HG02678 (cell line): ENCODE measurements around the gene DISC1.
"Not testable (repeated sequence)": the region's sequence is repeated elsewhere in the genome, so short reads cannot be mapped to it uniquely, and the experiment has no call there.

Source experiments
- ATAC-seq: cut with Tn5 transposase; IDR thresholded peaks from one replicate; pipeline ENCODE4 v1.9.1; 2021; ENCODE audit warnings: mild to moderate bottlenecking, moderate library complexity; ENCODE audit not compliant: unreplicated experiment

DISC1 gene

DNA sequence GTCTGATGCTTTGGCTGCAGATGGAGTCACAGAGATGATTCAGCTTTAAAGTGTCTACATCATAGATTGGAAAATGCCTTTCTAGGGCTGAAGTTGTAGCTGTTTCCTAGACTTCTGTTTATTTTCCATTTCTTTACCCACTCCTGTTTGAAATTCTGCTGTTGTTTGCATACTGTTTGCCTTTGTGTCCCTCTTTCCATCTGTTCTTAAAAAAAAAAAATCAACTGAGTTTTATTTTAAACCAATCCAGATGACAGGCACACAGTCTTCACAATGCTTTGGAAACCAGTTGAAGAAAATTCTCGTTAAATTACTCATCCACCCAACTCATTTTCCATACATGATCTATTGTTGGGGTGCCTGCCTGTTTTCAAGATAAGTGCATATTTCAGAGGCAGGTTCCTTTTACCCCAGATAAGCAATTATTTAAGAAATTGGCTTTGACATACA, 245.9 kb downstream of the DISC1 start:
- no peak for ATAC-seq

DNA sequence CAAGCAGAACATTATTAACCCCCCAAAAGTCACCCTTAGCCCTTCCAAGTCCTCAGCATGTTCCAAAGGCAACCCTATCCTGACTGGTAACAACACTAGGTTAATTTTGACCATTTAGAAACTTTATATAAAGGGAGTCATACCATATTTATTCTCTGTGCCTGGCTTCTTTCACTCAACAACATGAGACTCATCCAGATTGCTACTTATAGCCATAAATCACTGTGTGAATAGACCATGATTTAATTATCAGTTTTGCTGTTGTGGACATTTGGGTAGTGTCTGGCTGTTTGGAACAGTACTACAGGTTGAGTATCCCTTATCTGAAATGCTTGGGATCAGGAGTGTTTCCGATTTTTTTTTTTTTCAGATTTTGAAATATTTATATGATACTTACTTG, 252.1 kb downstream of the DISC1 start:
- ATAC-seq, result no peak

DNA sequence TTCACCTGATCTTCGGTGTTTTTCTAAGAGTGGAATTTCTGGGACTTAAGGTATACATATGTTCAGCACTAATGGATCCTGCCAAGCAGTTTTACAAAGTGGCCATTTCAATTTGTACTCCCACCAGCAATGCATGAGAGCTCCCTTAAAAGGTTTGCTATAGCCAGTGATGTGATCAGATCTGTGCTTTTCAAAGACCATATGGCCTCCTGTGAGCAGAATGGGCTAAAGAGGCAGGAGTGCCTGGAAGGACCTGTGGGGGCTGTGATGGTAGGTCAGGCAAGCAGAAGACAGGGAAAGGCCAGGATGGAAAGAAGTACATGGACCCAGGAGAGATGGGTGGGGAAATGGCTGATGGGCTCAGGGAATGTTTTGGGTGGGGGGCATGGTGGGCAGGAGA, 252.7 kb downstream of the DISC1 start:
- no peak for ATAC-seq

DNA sequence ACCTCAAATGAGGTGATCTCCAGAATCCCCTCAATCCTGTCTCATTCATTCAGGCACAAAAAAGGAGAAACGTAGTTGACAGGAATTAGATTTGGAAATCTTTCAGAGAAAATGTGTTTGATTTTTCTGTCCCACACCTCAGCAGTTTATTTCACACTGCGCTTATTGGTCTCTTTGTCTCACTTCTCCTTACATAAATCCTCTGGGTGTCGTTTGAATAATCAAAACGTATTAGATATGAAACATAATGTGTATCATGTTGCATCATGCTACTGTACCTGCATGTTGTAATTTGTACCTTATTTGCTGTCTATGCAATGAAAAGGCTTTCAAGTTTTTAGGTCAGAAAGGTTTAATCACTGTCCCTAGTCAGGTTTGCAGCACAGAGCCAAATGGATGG, 255.7 kb downstream of the DISC1 start:
- ATAC-seq, result no peak

DNA sequence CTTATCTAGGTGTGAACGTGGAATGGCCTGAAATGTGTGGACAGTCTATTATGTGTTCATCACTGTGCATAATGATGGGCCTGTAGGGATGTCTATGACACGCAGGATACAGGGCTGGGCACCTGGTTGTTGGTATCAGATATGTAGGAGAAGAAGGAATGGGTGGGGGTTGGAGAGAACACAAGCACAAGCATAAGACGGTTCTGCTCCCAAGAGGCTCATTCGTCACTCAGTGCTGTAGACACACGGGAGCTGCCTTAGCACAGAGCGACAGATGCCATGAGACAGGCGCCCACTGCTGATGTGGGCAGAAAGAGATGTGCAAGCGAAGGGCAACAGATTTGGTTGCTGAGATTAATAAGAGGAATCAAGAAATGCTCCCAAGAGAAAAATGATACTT, 256.2 kb downstream of the DISC1 start:
- no peak for ATAC-seq

DNA sequence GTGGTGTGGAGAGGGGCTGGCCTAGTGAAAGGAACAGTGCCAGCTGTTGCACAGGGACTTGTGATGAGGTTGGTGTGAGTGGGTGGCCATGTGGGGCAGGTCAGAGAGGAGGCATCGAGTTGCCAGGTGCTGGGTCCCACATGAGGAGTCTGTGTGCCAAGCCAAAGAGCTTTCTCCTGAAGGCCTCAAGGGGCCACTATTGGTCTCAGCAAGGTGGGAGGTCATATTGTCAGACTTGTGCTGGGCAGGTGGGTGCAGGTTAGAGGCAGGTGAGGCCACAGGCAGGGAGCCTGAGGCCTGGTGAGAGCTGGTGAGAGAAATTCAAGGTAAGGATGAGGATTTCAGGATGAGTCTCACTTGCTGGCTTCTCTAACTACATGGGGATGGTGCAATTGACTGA, 256.8 kb downstream of the DISC1 start:
- no peak for ATAC-seq

DNA sequence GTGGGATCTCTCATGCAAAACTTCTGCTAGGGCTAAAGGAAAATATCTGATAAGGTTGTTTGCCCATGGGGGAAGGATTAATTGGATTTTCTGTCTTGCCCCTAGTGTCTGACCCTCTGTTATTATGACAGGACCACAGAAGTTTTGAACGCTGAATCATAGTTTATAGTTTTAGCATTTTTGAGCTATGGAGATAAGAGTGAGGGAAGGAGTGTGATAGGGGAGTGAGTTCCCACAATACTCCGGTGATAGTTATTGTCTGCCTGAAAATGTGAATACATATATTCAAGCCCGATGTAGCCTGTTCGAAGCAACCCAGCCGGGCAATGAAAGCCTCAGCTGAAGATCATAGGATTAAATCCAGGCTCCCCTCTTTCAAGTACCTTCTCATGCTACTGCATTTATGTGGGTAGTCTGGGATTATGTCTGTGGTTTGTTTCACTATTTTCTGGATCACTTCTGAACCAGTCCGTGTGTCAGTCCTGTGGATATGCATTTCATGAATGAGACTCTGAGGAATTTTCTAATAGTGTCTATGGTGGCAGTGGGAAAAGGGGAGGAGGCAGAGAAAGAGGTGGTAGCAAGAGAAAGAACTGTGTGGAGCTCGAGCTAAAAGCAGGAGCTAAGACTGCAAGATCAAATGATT, 258.7 kb downstream of the DISC1 start:
- ATAC-seq, result no peak

DNA sequence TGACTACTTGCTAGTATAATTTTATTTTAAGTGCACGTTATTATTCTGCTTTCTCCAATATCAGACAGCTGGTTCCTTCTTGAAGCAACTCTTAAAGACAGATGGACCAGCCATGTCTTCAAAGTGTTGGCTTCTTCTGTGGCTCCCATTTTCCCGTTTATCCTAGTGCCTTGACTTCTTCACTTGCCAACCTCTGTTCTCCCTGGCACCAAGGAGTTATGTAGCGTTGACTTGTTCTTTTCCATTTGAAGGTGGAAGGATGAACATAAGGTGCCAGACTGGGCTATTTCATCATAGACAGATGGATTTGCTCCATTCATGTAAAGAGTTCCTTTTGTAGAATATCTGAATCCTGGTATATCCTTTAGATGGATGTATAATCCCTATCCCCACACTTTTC, 260.6 kb downstream of the DISC1 start:
- ATAC-seq, result no peak

DNA sequence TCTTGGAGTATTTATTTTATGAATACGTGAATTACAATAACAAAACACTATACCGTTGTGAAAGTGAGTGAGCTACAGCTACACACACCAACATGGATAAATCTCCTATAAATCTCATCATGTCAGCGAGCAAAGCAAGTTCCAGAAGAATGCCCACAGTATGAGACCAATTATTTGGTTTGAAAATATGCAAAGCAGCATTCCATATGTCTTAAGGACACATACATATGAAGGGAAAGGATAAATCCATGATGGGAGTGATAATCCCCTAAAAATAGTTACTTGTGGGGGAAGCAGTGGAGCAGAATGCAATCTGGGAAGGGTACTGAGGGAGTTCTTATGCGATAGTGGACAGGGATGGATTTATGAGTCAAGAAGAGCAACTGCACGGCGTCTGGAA, 261.3 kb downstream of the DISC1 start:
- no peak for ATAC-seq

DNA sequence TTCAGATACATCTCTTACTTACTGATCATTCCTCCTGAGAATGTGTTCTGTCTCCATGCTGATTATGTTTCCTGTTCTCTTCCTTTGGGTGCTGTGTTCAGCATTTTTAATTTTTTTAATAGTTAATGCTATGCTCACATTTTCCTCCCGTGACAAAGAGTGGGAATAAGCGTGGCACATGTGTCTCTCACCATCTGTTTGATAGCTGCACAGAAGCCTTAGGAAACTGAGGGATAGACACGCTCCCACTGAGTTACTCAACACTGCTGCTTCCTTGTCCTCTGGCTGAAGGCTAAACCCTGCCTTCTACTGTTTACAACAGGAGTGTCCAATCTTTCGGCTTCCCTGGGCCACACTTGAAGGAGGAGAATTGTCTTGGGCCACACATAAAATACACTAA, 264.2 kb downstream of the DISC1 start:
- no peak for ATAC-seq

DNA sequence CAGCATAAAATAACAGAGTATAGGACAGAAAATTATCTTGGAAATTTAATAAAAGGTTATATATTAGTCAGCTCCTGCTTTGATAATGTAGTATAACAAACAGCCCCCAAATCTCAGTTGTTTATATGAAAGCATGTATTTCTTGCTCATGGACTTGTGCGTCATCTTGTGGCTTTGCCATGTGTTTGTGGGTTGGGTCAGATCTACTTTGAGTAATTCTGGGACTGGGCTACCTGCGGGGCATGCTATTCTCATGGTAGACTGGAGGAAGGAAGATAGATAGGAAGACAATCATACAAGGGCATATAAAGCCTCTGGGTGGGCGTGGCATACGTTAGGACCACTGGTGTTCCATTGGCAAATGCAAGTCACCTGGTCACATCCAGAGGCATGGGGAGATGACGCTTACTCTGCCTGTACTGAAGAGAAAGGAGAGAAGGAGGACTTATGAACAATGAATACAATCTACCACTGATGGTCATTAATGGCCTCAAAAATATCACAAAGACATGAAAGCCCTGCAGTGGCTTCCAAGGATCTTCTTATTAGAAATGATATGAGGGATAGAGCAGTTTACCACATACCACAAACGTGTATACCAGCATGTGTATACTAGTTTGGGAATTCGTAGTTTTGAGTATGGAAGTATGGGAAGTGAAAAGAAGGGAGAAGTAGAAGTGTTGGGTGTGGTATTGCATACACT, 267.0 kb downstream of the DISC1 start:
- no peak for ATAC-seq

DNA sequence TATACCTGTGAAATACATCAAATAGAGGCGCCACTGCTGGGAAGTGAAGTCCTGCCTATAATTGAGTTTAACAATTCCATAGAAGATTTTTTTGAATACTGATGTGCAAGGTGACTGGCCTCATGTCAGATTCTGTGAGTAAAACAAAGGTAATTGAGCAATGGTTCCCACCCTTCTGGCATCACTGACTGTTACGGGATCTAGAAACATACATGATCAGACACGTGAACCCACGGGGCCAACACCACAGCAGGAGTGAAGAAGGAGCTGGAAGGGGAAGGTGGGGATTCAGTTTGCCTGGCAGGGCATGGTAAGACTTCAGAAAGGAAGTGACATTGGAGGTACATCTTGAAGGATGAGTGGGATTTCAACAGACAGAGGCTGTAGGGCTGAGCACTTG, 270.2 kb downstream of the DISC1 start:
- no peak for ATAC-seq

DNA sequence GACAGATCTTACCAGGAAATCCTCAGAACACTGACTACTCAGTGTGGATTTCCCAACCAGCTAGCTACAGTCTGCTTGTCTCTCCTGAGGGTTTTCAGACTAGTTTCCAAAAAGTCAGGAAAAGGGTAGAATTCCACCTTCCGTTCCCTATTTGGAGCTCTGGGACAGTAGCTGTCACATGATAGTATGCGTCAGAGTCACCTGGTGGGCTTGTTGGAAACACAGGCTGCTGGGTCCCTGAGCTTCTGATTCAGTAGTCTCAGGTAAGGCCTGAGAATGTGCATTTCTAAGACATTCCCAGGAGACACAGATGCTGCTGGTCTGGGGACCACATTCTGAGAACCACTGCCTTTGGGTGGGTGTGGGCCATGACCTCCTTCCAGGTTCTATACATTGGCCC, 272.5 kb downstream of the DISC1 start:
- ATAC-seq, result no peak

DNA sequence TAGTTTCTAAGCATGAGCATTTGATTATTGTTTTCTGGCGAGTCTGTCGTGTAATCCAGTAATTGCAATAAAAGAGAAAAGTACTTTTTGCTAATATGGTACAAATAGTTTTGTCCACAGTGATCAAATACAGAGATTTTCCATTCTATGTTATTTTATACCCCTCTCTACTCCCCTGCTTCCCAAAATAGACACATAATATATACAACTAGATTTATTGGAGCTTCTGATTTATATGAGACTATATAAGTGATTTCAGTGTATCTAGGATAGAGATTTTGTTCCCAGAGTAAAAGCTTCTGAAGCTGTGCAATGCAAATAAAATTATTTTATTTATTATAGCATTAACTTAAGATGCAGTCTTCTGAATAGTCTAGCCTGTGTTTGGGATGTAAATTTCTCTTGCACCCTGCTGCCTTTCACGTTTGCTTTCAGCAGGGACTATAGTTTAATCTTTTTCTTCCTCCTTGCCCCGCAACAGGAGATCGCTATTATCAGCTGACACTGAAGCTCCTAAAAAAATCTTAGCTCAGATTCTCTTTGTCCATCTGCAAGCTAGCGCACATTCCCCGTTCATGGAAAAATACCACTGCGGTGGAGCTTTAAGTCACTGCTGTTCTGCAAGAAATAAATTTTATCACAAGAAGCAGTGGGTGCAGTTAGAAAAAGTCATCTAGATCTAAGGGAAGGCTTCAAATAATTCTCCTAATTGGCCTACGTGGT, 273.3 kb downstream of the DISC1 start:
- no peak for ATAC-seq

DNA sequence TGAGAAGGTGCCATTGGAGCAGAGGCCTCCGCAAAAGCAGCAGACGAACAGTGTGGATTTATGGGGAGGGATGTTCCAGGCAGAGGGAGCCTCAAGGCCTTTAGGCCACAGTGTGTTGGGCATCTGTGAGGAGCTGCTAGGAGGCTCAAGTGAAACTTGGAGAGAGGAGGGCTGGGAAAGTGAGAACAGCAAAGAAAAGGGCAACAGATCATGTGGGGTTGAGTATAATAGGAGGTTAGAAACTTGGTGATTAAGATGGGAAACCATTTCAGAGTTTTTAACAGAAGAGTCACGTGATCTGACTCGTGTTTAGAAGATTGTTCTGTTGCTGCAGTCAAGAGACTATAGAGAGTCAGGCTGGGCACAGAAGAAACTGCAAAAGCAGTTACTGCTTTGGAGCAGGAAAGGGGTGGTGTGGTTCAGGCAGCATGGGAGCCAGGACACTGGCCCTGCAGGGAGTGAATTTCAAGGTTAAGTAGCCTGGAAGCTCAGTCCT, 277.0 kb downstream of the DISC1 start:
- no peak for ATAC-seq

DNA sequence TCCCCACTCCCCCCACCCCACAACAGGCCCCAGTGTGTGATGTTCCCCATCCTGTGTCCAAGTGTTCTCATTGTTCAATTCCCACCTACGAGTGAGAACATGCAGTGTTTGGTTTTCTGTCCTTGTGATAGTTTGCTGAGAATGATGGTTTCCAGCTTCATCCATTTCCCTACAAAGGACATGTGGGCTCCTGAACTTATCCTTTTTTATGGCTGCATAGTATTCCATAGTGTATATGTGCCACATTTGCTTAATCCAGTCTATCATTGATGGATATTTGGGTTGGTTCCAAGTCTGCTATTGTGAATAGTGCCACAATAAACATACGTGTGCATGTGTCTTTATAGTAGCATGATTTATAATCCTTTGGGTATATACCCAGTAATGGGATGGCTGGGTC, 280.7 kb downstream of the DISC1 start:
- not testable (repeated sequence) for ATAC-seq

DNA sequence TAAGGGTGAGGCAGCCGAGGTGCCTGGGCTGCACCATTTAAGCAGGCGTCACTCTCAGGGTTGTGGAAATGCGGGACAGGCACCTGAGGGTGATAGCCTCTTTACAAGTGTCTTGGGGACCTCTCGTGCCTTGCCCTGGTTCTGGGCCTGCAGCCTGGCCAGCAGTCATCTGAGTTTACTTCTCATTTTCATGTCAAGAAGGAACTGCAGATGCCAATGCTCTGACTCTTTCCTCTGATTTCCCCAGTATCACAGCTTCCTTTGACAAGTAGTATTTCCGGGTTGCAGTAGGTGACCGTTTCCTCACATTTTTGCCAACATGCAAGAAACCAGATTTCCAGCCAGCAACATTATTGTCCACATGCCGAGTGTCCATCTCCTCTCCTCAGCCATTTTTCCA, 286.9 kb downstream of the DISC1 start:
- no peak for ATAC-seq

DNA sequence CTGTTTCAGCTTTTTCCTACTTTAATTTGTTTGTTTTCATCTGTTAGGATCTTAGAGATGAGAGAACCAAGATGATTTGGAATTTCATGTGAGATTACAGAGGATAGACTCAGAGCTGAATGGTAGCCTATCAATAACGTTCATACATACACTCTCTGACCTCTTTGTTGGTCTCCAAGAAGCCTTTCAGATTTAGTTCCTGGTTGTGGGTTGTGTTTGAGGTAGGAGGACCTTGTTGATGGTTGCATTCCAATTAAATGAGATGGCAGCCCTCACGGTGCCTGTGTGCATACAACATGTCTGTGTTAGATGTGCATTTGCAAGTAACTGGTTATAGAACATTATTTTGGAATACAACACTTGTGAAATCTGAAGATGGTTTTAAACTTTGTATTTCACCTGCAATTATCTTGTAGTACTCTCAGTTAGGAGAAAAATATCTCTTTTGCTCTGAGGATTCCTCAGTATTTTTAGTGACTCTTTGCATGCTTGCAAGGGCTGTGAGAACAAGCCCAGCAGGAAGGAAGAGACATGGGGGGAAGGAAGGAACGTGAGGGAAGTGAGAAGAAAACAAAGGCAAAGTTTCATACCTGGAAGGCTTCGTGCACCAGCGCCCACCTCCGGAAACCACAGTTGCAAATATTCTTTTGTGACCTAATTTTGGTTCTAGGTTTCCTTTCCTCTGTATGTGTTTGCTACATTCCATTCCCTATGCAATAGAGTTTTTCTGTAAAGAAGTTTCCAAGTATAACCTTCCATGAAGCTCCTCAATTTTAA, 291.8 kb downstream of the DISC1 start:
- no peak for ATAC-seq

DNA sequence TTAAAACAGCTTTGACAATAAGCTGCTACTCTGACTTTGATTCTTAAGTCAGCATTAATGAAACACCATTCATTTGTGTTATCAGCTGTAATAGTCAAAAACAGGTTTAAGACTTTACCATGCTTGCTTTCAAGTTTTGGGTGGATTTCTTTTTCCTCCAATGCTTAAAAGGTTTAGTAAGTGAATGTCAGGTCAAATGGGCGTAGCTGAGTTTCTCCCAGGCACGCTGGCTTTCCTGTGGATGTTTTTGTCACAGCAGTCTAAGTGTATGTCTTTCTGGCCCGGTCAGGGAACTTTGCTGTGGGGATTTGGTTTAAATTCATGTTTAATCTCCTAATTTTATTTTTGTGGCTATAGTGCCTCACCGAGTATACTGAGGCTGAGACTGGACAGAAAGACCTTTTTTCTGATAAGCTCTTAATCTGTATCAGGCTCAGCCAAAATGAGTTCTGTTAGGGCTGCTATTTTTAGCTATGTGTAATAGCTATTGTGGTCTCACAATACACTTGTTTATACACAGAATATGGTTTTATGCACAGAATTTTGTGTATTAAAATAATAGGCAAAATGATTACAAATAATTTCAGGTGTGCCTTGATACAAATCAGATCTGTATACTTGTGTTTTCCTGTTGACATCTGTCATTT, 292.8 kb downstream of the DISC1 start:
- ATAC-seq, result no peak

DNA sequence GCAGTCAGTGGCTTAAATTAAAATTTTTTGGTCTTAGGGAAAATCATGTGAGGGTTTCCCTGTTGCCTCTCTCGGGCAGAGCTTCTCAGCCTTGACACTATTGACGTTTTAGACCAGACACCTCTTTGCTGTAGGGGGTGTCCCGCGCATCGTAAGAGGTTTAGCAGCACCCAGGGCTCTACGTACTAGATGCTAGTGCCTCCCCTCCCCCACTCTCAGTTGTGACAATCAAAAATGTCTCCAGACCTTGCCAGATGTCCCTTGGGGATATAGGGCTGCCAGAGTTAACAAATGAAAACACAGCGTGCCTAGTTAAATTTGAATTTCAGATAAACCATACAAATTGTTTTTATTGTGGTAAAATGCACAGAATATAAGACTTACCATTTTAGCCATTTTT, 293.3 kb downstream of the DISC1 start:
- no peak for ATAC-seq
